Measurements from ENCODE around the gene RNF157. TPM values are rescaled to one million over a fixed set of nuclear protein-coding genes. Genes with fewer than 3 reads are reported as not detected.
A peak's percentile ranks its signal among the peaks of the same experiment; 100 is the strongest.
"Not testable (repeated sequence)": the region's sequence is repeated elsewhere in the genome, so short reads cannot be mapped to it uniquely, and the experiment has no call there.

Gene RNF157
- total RNA-seq, 1 donor from 2014 or later, result 3.1 TPM

DNA sequence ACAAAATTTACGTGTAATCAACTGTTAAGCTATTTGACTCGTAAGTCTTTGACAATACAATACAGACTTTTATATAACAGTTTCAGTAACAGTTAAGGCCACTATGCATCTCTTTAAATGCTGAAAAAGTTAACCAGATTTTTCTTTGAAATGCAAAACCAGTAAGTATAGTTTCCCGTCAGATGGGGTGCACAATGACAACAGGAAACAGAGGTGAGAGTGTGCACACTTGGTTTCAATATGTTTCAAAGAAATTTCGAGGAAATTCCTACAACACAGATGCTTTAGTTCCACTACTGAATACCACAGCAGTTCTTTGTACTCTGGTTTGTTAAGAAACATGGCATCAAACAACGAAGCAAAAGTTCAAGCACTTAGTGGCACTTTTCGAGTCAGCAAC, 48.4 kb downstream of the RNF157 start:
- DNase-seq (no peak), ATAC-seq (ENCODE audit: low read depth) (peak; percentile 80)
- no peaks in the 10 kb centered on the region for H3K9me3 Mint-ChIP-seq
- intact Hi-C loops (cut with micrococcal nuclease), result loop anchor here (2.0 kb wide), 1 partner anchor 73 kb away; the partner anchor contains the start of gene UBALD2
- ChIA-PET CTCF (interaction anchor here (1.0 to 1.8 kb wide), 5 partner anchors 10 to 88 kb away, joined by 3 to 6 read pairs (median 4); no protein-coding TSS in a partner anchor), POLR2A (interaction anchor here (0.6 to 18.1 kb wide), 12 partner anchors 9 to 88 kb away, joined by 3 to 481 read pairs (median 6); partner anchors contain the start of gene UBALD2)
- H3K4me3 Mint-ChIP-seq, result peak overlapping the region; percentile 38
- no peaks in the 10 kb centered on the region for H3K36me3 Mint-ChIP-seq (ENCODE audit: low read depth)
- H3K4me1 Mint-ChIP-seq, result peaks cover 41% of the 10 kb centered on the region
- TF ChIP-seq, protein P1, sequence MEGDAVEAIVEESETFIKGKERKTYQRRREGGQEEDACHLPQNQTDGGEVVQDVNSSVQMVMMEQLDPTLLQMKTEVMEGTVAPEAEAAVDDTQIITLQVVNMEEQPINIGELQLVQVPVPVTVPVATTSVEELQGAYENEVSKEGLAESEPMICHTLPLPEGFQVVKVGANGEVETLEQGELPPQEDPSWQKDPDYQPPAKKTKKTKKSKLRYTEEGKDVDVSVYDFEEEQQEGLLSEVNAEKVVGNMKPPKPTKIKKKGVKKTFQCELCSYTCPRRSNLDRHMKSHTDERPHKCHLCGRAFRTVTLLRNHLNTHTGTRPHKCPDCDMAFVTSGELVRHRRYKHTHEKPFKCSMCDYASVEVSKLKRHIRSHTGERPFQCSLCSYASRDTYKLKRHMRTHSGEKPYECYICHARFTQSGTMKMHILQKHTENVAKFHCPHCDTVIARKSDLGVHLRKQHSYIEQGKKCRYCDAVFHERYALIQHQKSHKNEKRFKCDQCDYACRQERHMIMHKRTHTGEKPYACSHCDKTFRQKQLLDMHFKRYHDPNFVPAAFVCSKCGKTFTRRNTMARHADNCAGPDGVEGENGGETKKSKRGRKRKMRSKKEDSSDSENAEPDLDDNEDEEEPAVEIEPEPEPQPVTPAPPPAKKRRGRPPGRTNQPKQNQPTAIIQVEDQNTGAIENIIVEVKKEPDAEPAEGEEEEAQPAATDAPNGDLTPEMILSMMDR (IDR thresholded peaks at IDR 0.05), result no peak
- H3K27me3 Mint-ChIP-seq, result no peaks in the 10 kb centered on the region
- peak overlapping the region; percentile 69 for H3K27ac Mint-ChIP-seq

DNA sequence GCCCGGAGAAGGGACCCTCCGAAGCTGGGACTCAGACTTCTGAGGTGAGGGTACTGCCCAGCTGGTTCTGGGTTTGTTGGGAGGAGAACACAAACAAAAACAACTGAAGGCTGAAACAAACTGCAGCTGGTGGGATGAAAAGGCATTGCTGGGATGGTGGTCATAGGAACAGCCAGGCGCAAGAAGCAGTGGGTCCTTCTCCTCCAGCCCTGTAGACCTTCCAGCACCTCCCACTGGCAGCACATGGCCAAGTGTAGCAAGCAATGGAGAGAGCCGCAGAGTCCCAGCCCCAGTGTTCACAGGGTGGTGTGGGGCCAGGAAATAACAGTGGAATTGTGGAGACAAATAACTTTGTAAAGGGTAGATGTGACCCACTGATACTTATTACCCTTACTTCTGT, 50.6 kb downstream of the RNF157 start:
- Mint-ChIP-seq H3K4me3 (no peak overlapping the region), H3K4me1 (peaks cover 48% of the 10 kb centered on the region), H3K27me3 (no peaks in the 10 kb centered on the region), H3K9me3 (no peaks in the 10 kb centered on the region), H3K27ac (no peak overlapping the region), H3K36me3 (ENCODE audit: low read depth) (no peaks in the 10 kb centered on the region)
- intact Hi-C loops (cut with micrococcal nuclease), result no loop called here
- ChIA-PET POLR2A (interaction anchor here (0.6 to 18.1 kb wide), 5 partner anchors 10 to 296 kb away, joined by 3 to 481 read pairs (median 3); partner anchors contain the start of gene UBALD2), CTCF (interaction anchor here (3.1 kb wide), 1 partner anchor 90 kb away, joined by 14 read pairs; no protein-coding TSS in a partner anchor)
- ATAC-seq (ENCODE audit: low read depth), result no peak
- no peak for DNase-seq
- TF ChIP-seq, protein P1 (IDR thresholded peaks at IDR 0.05), result no peak

DNA sequence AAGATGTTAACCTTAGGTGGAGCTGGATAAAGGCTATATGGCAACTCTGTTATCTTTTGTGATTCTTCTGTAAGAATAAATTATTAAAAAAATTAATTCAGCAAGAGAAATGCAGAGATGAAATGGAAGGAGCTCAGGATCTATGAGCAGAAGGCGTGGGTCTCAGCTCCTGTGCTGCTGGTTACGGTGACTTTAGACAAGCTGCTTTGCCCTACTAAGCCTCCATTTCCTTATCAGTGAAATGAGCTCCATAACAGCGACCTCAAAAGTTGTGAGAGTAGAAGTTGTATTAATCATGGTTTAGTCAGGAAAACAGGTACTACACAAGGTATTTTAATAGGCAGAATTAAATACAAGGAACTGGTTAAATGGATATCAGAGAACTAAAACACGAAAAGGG, 51.0 kb downstream of the RNF157 start:
- ATAC-seq (ENCODE audit: low read depth) (no peak), DNase-seq (no peak)
- Mint-ChIP-seq H3K27me3 (no peaks in the 10 kb centered on the region), H3K27ac (peak overlapping the region; percentile 30), H3K4me3 (no peak overlapping the region), H3K9me3 (no peaks in the 10 kb centered on the region), H3K4me1 (peaks cover 53% of the 10 kb centered on the region), H3K36me3 (ENCODE audit: low read depth) (no peaks in the 10 kb centered on the region)
- ChIA-PET CTCF (interaction anchor here (3.1 kb wide), 1 partner anchor 90 kb away, joined by 14 read pairs; no protein-coding TSS in a partner anchor), POLR2A (interaction anchor here (0.7 to 18.1 kb wide), 2 partner anchors 16 to 79 kb away, joined by 3 to 481 read pairs; partner anchors contain the start of gene UBALD2)
- TF ChIP-seq, protein P1 (IDR thresholded peaks at IDR 0.05), result no peak
- intact Hi-C loops (cut with micrococcal nuclease), result no loop called here

DNA sequence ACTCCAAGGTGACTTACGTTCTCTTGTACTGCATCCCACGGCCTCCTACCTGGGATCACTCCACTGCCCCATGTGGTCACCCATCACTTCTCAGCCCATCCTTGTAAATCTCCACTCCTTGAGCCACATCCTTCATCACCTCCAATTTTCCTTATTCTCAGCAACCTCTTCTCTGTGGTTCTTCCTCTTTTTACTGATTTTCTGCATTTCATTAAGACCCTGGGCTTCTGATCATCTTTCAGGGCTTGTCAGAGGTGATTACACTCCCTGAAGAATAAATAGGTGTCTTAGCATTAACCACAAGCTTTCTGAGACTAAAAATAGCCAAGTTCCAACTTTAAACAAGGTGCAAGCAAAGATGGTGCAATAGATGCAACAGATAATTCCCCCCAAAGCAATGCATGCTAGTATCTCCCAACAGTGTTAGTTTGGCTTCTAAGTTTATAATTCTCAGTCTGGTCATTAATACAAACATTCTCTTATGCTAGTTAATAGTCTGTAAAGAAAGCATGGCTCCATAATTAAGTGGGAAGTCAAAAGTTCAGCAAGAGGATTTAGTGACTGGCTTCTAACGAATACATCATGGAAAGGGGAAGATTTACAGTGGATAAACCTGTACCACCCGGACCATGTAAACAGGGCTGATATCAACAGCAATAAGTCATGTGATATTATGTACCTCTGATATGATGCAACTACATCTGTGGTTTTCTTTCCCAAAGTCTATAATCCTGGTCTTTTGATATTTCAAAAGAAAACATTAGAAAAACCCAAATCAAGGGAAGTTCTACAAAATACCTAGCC, 51.9 kb downstream of the RNF157 start:
- ATAC-seq (ENCODE audit: low read depth) (no peak), DNase-seq (no peak)
- intact Hi-C loops (cut with micrococcal nuclease), result no loop called here
- Mint-ChIP-seq H3K4me3 (no peak overlapping the region), H3K27ac (peak overlapping the region; percentile 27), H3K4me1 (peaks cover 55% of the 10 kb centered on the region), H3K36me3 (ENCODE audit: low read depth) (no peaks in the 10 kb centered on the region), H3K27me3 (no peaks in the 10 kb centered on the region), H3K9me3 (no peaks in the 10 kb centered on the region)
- ChIA-PET POLR2A (interaction anchor here (0.6 to 18.1 kb wide), 3 partner anchors 24 to 405 kb away, joined by 4 to 481 read pairs (median 4); partner anchors contain the start of gene UBALD2), CTCF (interaction anchor here (1.0 to 3.1 kb wide), 2 partner anchors 67 to 91 kb away, joined by 5 to 14 read pairs; no protein-coding TSS in a partner anchor)
- TF ChIP-seq, protein P1 (IDR thresholded peaks at IDR 0.05), result no peak

DNA sequence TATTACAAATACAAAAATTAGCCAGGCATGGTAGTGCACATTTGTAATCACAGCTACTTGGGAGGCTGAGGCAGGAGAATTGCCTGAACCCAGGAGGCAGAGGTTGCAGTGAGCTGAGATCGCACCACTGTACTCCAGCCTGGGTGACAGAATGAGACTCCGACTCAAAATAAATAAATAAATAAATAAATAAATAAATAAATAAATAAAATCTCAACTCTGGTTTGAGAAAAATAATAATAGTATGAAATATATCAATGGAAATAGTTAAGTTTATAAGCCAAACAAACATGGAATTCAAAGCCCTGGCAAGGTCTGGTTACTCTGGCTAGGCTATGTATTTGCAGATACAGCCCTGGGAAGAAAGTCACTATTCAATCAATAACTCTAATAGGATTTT, 53.5 kb downstream of the RNF157 start:
- intact Hi-C loops (cut with micrococcal nuclease); H3K9me3 Mint-ChIP-seq; H3K36me3 Mint-ChIP-seq (ENCODE audit: low read depth); ATAC-seq (ENCODE audit: low read depth); H3K27ac Mint-ChIP-seq; DNase-seq; H3K27me3 Mint-ChIP-seq; H3K4me3 Mint-ChIP-seq: not testable (repeated sequence)
- peaks cover 47% of the 10 kb centered on the region for H3K4me1 Mint-ChIP-seq
- ChIA-PET POLR2A (interaction anchor here (0.7 to 18.1 kb wide), 2 partner anchors 81 to 407 kb away, joined by 3 to 481 read pairs; partner anchors contain the start of gene UBALD2), CTCF (interaction anchor here (11.2 kb wide), 1 partner anchor 93 kb away, joined by 99 read pairs; no protein-coding TSS in a partner anchor)

Data from activated B cell treated with CpG ODN at 0.5 μM for 24 hours (primary cell).